Measurements from ENCODE around the gene PTPN7.

The PTPN7 gene

GRCh38 chr1:202101184-202101583, 59.2 kb downstream of the PTPN7 start:
- no peak for DNase-seq

Measured in activated CD4-positive, alpha-beta T cell treated with anti-CD3 and anti-CD28 coated beads for 1 hour (primary cell).